ENCODE data around the gene ATG16L1. TPM values are rescaled to one million over a fixed set of nuclear protein-coding genes. Genes with fewer than 3 reads are reported as not detected.

ATG16L1 gene
- total and polyA plus RNA-seq, 8 donors: 7.4 to 15.0 (median 10.5) TPM

- Histone ChIP-seq H3K4me3 (no peak overlapping the region), H3K27me3 (no peaks in the 10 kb centered on the region), H3K4me1 (no peaks in the 10 kb centered on the region), H3K27ac (no peak overlapping the region), H3K9me3 (no peaks in the 10 kb centered on the region), H3K36me3 (no peaks in the 10 kb centered on the region)
- peak in 3 of 4 donors; percentile 78 to 85 (median 82) for ATAC-seq
- intact Hi-C loops (cut with DNase I): no loop called here
- no peak for FAIRE-seq
- DNase-seq: peak; percentile 22 to 77 (median 59)
- 70 to 73% methylated on average over 18 of the region's 18 CpGs for WGBS, 2 donors
- TF ChIP-seq CTCF (IDR thresholded peaks at IDR 0.05): no peak
These were observed 40.5 kb upstream of the ATG16L1 start for GRCh38 chr2:233210843-233211547.

DNA sequence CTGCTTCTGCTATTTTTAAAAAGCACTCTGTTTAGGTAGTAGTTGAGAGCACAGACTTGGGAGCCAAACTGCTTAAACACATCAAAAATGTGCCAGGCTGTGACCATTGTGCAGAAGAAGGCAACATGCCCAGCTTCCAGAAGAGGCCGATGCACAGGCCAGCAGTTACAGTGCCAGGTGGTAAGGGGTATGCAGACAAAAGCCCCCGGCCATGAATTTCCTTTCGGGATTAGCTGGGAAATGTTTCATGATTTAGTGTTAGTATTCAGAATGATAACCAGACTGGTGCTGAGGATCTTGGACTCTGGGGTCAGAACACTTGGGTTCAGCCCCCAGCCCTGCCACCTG lies 40.0 kb upstream of the ATG16L1 start:
- peak overlapping the region in 1 of 4 donors; percentile 8 for H3K27ac ChIP-seq
- FAIRE-seq (no peak), DNase-seq (no peak), ATAC-seq (no peak)
- intact Hi-C loops (cut with DNase I): no loop called here
- no peaks in the 10 kb centered on the region for H3K27me3 ChIP-seq
- no peaks in the 10 kb centered on the region for H3K36me3 ChIP-seq
- H3K4me1 ChIP-seq: no peaks in the 10 kb centered on the region
- WGBS, 2 donors: 75 to 85% methylated on average over 3 of the region's 3 CpGs
- H3K4me3 ChIP-seq: no peak overlapping the region
- no peak for TF ChIP-seq CTCF (IDR thresholded peaks at IDR 0.05)
- H3K9me3 ChIP-seq: no peaks in the 10 kb centered on the region

- 82 to 88% methylated on average over 15 of the region's 15 CpGs for WGBS, 2 donors
- Histone ChIP-seq H3K27me3 (no peaks in the 10 kb centered on the region), H3K4me3 (no peak overlapping the region), H3K4me1 (no peaks in the 10 kb centered on the region), H3K36me3 (no peaks in the 10 kb centered on the region), H3K27ac (no peak overlapping the region), H3K9me3 (no peaks in the 10 kb centered on the region)
- FAIRE-seq (no peak), DNase-seq (no peak), ATAC-seq (no peak)
- no peak for TF ChIP-seq CTCF (IDR thresholded peaks at IDR 0.05)
- intact Hi-C loops (cut with DNase I): no loop called here
These were observed 38.5 kb upstream of the ATG16L1 start for GRCh38 chr2:233213011-233213410.

DNA sequence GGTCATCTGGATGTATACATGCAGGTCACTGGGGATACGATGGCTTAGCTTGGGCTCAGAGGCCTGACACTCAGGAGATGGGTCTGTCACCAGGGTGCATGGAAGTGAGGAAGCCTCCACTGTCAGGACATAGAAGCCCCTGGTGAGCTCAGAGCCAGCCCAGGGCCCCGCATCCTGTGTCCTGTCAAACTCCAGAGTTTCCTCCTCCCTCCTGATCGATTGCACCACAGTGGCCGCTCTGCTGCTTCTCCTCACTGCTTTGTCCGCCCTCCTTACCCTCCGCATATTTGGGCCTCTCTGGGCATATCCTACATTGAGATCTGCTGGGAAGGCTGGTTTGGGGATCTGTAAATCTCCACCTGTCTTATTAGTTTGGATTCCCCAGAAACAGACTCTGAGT lies 37.5 kb upstream of the ATG16L1 start:
- FAIRE-seq: no peak
- Histone ChIP-seq H3K36me3 (no peaks in the 10 kb centered on the region), H3K27me3 (no peaks in the 10 kb centered on the region), H3K4me3 (no peak overlapping the region), H3K4me1 (no peaks in the 10 kb centered on the region), H3K9me3 (no peaks in the 10 kb centered on the region), H3K27ac (no peak overlapping the region)
- 80 to 91% methylated on average over 6 of the region's 6 CpGs for WGBS, 2 donors
- no peak for ATAC-seq
- DNase-seq: no peak
- intact Hi-C loops (cut with DNase I): no loop called here
- TF ChIP-seq CTCF (IDR thresholded peaks at IDR 0.05): no peak

- DNase-seq (no peak), FAIRE-seq (no peak), ATAC-seq (no peak)
- no peaks in the 10 kb centered on the region for H3K4me1 ChIP-seq
- no peak overlapping the region for H3K27ac ChIP-seq
- no peaks in the 10 kb centered on the region for H3K9me3 ChIP-seq
- H3K36me3 ChIP-seq: no peaks in the 10 kb centered on the region
- intact Hi-C loops (cut with DNase I): no loop called here
- no peak for TF ChIP-seq CTCF (IDR thresholded peaks at IDR 0.05)
- WGBS, 2 donors: 62 to 66% methylated on average over 8 of the region's 8 CpGs
- H3K27me3 ChIP-seq: no peaks in the 10 kb centered on the region
- H3K4me3 ChIP-seq: no peak overlapping the region
These were observed 33.5 kb upstream of the ATG16L1 start for GRCh38 chr2:233217892-233218377.
